ENCODE data around the gene ALOX12B. TPM values are rescaled to one million over a fixed set of nuclear protein-coding genes. Genes with fewer than 3 reads are reported as not detected.
A peak's percentile ranks its signal among the peaks of the same experiment; 100 is the strongest.

The ALOX12B gene
- total and polyA plus RNA-seq, 2 of the 13 experiments (the other 11 are each of a cell fraction or from before 2014, with no cell fraction given) = 0.13 TPM; not detected in 1

- TF ChIP-seq RERE (CRISPR knock-in tag; IDR thresholded peaks at IDR 0.05; ENCODE audit: low read depth) = no peak
- no peak for TF ChIP-seq ZNF747 (CRISPR knock-in tag; IDR thresholded peaks at IDR 0.05; ENCODE audit: borderline replicate concordance)
- no peak for TF ChIP-seq ZNF362 (CRISPR knock-in tag; IDR thresholded peaks at IDR 0.05; ENCODE audit: borderline replicate concordance)
- TF ChIP-seq JUND (CRISPR knock-in tag; IDR thresholded peaks at IDR 0.05) = no peak
- no peak for TF ChIP-seq ZNF616 (CRISPR knock-in tag; IDR thresholded peaks at IDR 0.05; ENCODE audit: low read depth)
- no peak for TF ChIP-seq KLF12 (CRISPR knock-in tag; IDR thresholded peaks at IDR 0.05; ENCODE audit: borderline replicate concordance)
- TF ChIP-seq BHLHE40 (IDR thresholded peaks at IDR 0.05; ENCODE audit: low read length) = peak; percentile 41; the same call in 1 of the 2 replicates
- TF ChIP-seq BCL6 (CRISPR knock-in tag; IDR thresholded peaks at IDR 0.05) = 0 out of 2 replicates have a peak, but pooled peaks have one; percentile 19
- TF ChIP-seq ZNF891 (CRISPR knock-in tag; IDR thresholded peaks at IDR 0.05) = 0 out of 2 replicates have a peak, but pooled peaks have one; percentile 31
- no peak for TF ChIP-seq SMARCC2 (IDR thresholded peaks at IDR 0.05)
- no peak for TF ChIP-seq ZNF724P (CRISPR knock-in tag; IDR thresholded peaks at IDR 0.05; ENCODE audit: borderline replicate concordance)
- TF ChIP-seq PPARG (CRISPR knock-in tag; conservative IDR thresholded peaks at IDR 0.05) = no peak
- no peak for TF ChIP-seq NFE2L1 (CRISPR knock-in tag; IDR thresholded peaks at IDR 0.05; ENCODE audit: borderline replicate concordance)
Measured at GRCh38 chr17:8122924-8123694, 35.6 kb upstream of the ALOX12B start (continued).

Measured in HepG2 (cell line).